OCI-LY1 (cell line): ENCODE results near the gene CPOX.

Experiments used
- H2AFZ ChIP-seq: fragments of 200-600 bp; sonication (generic), shearing (Covaris generic); 2 replicates; pipeline ENCODE4 v1.6.0; 2014; ENCODE audit warnings: antibody characterized with exemption, mild to moderate bottlenecking, low read length
- H3F3A ChIP-seq: fragments of 200-600 bp; sonication (generic), shearing (Covaris generic); 2 replicates; pipeline ENCODE4 v1.6.0; 2014; ENCODE audit warnings: mild to moderate bottlenecking, antibody characterized with exemption, low read length, moderate library complexity; ENCODE audit not compliant: insufficient read depth
- H3K27ac ChIP-seq: fragments of 200-600 bp; sonication (generic); 2 replicates; pipeline ENCODE4 v1.5.1; 2014; ENCODE audit warnings: low read length, mixed run types, mild to moderate bottlenecking, low read depth; ENCODE audit not compliant: poor library complexity, severe bottlenecking
- H3K27me3 ChIP-seq: fragments of 200-600 bp; sonication (generic); 2 replicates; pipeline ENCODE4 v1.6.0; 2014; ENCODE audit warnings: antibody characterized with exemption, mild to moderate bottlenecking, low read length, moderate library complexity; ENCODE audit not compliant: insufficient read depth
- H3K36me3 ChIP-seq: fragments of 200-600 bp; sonication (generic); 2 replicates; pipeline ENCODE4 v1.6.1; 2014; ENCODE audit warnings: mild to moderate bottlenecking, antibody characterized with exemption, low read length, moderate library complexity, mixed read lengths; ENCODE audit not compliant: insufficient read depth
- H3K4me1 ChIP-seq: fragments of 200-600 bp; sonication (generic); 2 replicates; pipeline ENCODE4 v1.5.1; 2014; ENCODE audit warnings: mild to moderate bottlenecking, low read length, moderate library complexity; ENCODE audit not compliant: insufficient read depth, severe bottlenecking
- H3K4me2 ChIP-seq: fragments of 200-600 bp; sonication (generic), shearing (Covaris generic); 2 replicates; pipeline ENCODE4 v1.6.1; 2014; ENCODE audit warnings: low read length
- H3K4me3 ChIP-seq: fragments of 200-600 bp; sonication (generic); 2 replicates; pipeline ENCODE4 v1.5.1; 2014; ENCODE audit warnings: low read length, low read depth, mild to moderate bottlenecking, mixed read lengths; ENCODE audit not compliant: poor library complexity, severe bottlenecking
- H3K79me2 ChIP-seq: fragments of 200-600 bp; shearing (Covaris generic); 2 replicates; pipeline ENCODE4 v1.6.1; 2016; ENCODE audit warnings: mixed run types, low read length, mixed read lengths; ENCODE audit not compliant: insufficient read depth
- H3K9ac ChIP-seq: fragments of 200-600 bp; sonication (generic), shearing (Covaris generic); 2 replicates; pipeline ENCODE4 v1.6.1; 2014; ENCODE audit warnings: mild to moderate bottlenecking, low read length, mixed read lengths
- H3K9me2 ChIP-seq: fragments of 200-600 bp; sonication (generic), shearing (Covaris generic); 2 replicates; pipeline ENCODE4 v1.6.1; 2014; ENCODE audit warnings: low read depth, mild to moderate bottlenecking, low read length, mixed read lengths
- H3K9me3 ChIP-seq: fragments of 200-600 bp; shearing (Covaris generic); 2 replicates; pipeline ENCODE4 v1.6.1; 2014; ENCODE audit warnings: low read length, mixed read lengths
- H4K20me1 ChIP-seq: fragments of 200-600 bp; sonication (generic), shearing (Covaris generic); 2 replicates; pipeline ENCODE4 v1.6.0; 2016; ENCODE audit warnings: mild to moderate bottlenecking, low read length; ENCODE audit not compliant: insufficient read depth
- EZH2 ChIP-seq: fragments of 200-600 bp; sonication (generic), shearing (Covaris generic); IDR thresholded peaks from 2 replicates; pipeline ENCODE4 v1.8.0; 2017; ENCODE audit warnings: borderline replicate concordance, mixed run types, mild to moderate bottlenecking, antibody characterized with exemption, low read length, moderate library complexity, mixed read lengths
- TF ChIP-seq, protein P1 (sequence below): fragments of 200-600 bp; sonication (generic), shearing (Covaris generic); IDR thresholded peaks from 2 replicates; pipeline ENCODE4 v1.5.1; 2017; ENCODE audit warnings: mild to moderate bottlenecking, antibody characterized with exemption, low read length, moderate library complexity, mixed read lengths

Gene CPOX

GRCh38 chr3:98557324-98558010 is 35.9 kb downstream of the CPOX start:
- no peak overlapping the region for H3K9ac ChIP-seq
- H3K79me2 ChIP-seq: no peaks in the 10 kb centered on the region
- H3K27ac ChIP-seq: no peak overlapping the region
- peak overlapping the region; percentile 16; the same call in 1 of the 2 replicates for H3K4me2 ChIP-seq
- no peaks in the 10 kb centered on the region for H3K36me3 ChIP-seq
- TF ChIP-seq, protein P1, sequence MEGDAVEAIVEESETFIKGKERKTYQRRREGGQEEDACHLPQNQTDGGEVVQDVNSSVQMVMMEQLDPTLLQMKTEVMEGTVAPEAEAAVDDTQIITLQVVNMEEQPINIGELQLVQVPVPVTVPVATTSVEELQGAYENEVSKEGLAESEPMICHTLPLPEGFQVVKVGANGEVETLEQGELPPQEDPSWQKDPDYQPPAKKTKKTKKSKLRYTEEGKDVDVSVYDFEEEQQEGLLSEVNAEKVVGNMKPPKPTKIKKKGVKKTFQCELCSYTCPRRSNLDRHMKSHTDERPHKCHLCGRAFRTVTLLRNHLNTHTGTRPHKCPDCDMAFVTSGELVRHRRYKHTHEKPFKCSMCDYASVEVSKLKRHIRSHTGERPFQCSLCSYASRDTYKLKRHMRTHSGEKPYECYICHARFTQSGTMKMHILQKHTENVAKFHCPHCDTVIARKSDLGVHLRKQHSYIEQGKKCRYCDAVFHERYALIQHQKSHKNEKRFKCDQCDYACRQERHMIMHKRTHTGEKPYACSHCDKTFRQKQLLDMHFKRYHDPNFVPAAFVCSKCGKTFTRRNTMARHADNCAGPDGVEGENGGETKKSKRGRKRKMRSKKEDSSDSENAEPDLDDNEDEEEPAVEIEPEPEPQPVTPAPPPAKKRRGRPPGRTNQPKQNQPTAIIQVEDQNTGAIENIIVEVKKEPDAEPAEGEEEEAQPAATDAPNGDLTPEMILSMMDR: no peak
- TF ChIP-seq EZH2: no peak
- H3F3A ChIP-seq: no peaks in the 10 kb centered on the region; the same call in 1 of the 2 replicates
- no peaks in the 10 kb centered on the region for H4K20me1 ChIP-seq
- H3K4me3 ChIP-seq: no peak overlapping the region
- no peaks in the 10 kb centered on the region for H3K9me3 ChIP-seq
- no peaks in the 10 kb centered on the region for H3K9me2 ChIP-seq
- H3K4me1 ChIP-seq: peaks cover 42% of the 10 kb centered on the region
- H2AFZ ChIP-seq: no peak overlapping the region
- no peaks in the 10 kb centered on the region for H3K27me3 ChIP-seq

DNA sequence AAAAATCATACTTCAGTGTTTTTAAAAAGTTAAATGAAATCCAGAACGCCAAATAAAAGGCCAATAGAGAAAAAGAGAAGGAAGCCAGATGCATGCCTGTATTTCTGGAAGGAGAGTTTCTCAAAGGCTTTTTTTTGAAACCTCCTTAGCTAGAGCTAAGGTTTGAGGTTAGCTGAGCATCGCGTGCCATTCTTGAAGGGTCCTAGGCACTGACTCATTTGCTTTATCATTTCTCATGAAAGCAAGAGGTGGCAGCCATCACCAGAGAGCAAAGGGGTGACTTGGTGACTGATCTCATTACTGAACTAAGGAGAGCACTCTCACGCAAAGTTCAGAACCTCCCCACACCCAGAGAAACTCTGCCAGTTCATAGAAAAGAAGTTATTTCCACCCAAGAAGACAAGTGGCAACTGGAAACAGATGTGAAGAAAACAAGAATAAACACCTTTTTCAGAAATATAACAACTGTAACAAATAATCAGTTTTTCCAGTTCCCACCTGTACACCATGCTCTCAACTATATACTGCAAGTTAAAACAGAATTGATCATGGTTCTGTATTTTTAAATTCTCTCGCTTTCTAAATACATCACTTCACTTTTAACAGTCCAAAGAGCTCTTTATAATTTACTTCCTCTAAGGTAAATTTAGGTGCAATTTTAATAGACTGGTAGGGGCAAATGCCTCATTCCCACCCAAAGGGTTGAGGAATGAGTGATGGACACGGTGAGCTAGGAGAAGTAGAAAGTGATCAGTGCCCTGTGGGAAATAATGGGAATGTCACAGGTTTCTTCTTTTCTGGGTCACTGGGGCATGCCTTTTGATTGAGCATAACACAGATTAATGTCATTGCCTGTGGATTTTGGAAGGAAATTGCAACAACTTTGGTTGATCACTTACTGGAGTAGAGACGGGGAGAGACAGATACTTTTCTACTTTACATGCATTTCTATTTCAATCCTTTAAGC is 37.0 kb downstream of the CPOX start:
- Histone ChIP-seq H3K79me2 (no peaks in the 10 kb centered on the region), H3K9me2 (no peaks in the 10 kb centered on the region), H3K4me3 (peak overlapping the region; percentile 43), H3K9me3 (no peaks in the 10 kb centered on the region), H3K4me1 (peaks cover 41% of the 10 kb centered on the region), H3K27me3 (no peaks in the 10 kb centered on the region), H3F3A (no peaks in the 10 kb centered on the region; the same call in 1 of the 2 replicates), H3K9ac (peak overlapping the region; percentile 7; the same call in 1 of the 2 replicates), H3K36me3 (no peaks in the 10 kb centered on the region), H3K27ac (peak overlapping the region; percentile 67), H2AFZ (0 out of 2 replicates have a peak overlapping the region, but pooled peaks have one; percentile 34), H4K20me1 (no peaks in the 10 kb centered on the region), H3K4me2 (peak overlapping the region; percentile 58)
- TF ChIP-seq, protein P1: no peak
- no peak for TF ChIP-seq EZH2

DNA sequence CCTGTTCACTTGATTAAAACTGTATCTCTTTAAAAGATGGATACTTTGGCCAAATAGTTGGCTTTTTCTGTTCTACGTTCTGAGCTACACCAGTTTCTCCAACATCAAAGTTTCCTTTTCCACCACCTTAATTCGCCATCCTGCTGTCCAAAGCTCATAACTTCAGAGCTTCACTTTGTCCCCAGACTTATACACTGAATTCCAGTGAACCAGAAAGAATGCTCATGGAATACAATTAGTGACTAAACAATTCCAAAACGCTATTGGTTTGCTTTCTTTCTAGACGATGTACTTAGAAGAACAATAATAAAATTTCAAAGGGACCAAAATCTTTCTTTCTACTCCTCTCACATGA is 38.4 kb downstream of the CPOX start:
- H3K9me3 ChIP-seq: no peaks in the 10 kb centered on the region
- no peaks in the 10 kb centered on the region for H3K27me3 ChIP-seq
- TF ChIP-seq, protein P1: no peak
- no peak for TF ChIP-seq EZH2
- H3K4me2 ChIP-seq: 0 out of 2 replicates have a peak overlapping the region, but pooled peaks have one; percentile 58
- H3K4me3 ChIP-seq: no peak overlapping the region
- H3K9ac ChIP-seq: no peak overlapping the region
- no peaks in the 10 kb centered on the region for H3F3A ChIP-seq
- H3K4me1 ChIP-seq: peaks cover 42% of the 10 kb centered on the region
- no peak overlapping the region for H2AFZ ChIP-seq
- no peak overlapping the region for H3K27ac ChIP-seq
- no peaks in the 10 kb centered on the region for H4K20me1 ChIP-seq
- no peaks in the 10 kb centered on the region for H3K36me3 ChIP-seq
- H3K9me2 ChIP-seq: no peaks in the 10 kb centered on the region
- H3K79me2 ChIP-seq: no peaks in the 10 kb centered on the region
